Heart left ventricle (tissue), 16 donors: ENCODE measurements around the gene SMYD4. TPM values are rescaled to one million over a fixed set of nuclear protein-coding genes. Genes with fewer than 3 reads are reported as not detected.
"Not testable (repeated sequence)": the region's sequence is repeated elsewhere in the genome, so short reads cannot be mapped to it uniquely, and the experiment has no call there.

Source experiments
- ATAC-seq, 4 donors: fragments of 200-7000 bp; cut with Tn5 transposase; one replicate each; pipeline ENCODE4 v1.9.1; 2020 to 2022; ENCODE audit warnings: moderate library complexity in 4 of 4, mild to moderate bottlenecking in 3 of 4, moderate number of reproducible peaks in 1 of 4
- DNase-seq, 5 donors: peaks; one replicate each; pipeline ENCODE4 v3.0.0-alpha.2; 2020
- H3K27ac ChIP-seq, 12 donors: fragments of 200-600 bp; sonication (generic) in 4 of 12; one replicate each; pipeline versions ENCODE4 v1.5.0 to v1.8.0; 2016 to 2022; ENCODE audit warnings: mild to moderate bottlenecking in 2 of 12
- H3K27me3 ChIP-seq, 9 donors: fragments of 200-600 bp; sonication (generic) in 2 of 9; one replicate each; pipeline versions ENCODE4 v1.5.1 to v1.8.0; 2016 to 2022; ENCODE audit warnings: mild to moderate bottlenecking in 3 of 9
- H3K36me3 ChIP-seq, 9 donors: fragments of 200-600 bp; sonication (generic) in 2 of 9; one replicate each; pipeline versions ENCODE4 v1.5.0 to v1.8.0; 2018 to 2022; ENCODE audit warnings: mild to moderate bottlenecking in 2 of 9
- H3K4me1 ChIP-seq, 12 donors: fragments of 200-600 bp; sonication (generic) in 4 of 12; one replicate each; pipeline versions ENCODE4 v1.5.0 to v1.8.0; 2016 to 2022; ENCODE audit warnings: mild to moderate bottlenecking in 3 of 12
- H3K4me3 ChIP-seq, 12 donors: fragments of 200-600 bp; sonication (generic) in 4 of 12; one replicate each; pipeline versions ENCODE4 v1.5.0 to v1.8.0; 2017 to 2022; ENCODE audit warnings: mild to moderate bottlenecking in 9 of 12, moderate library complexity in 4 of 12
- H3K9me3 ChIP-seq, 12 donors: fragments of 200-600 bp; sonication (generic) in 4 of 12; one replicate each; pipeline versions ENCODE4 v1.5.0 to v1.8.0; 2016 to 2022; ENCODE audit warnings: mild to moderate bottlenecking in 1 of 12
- POLR2A ChIP-seq, 2 donors: fragments of 450-650 bp; IDR thresholded peaks; one replicate each; pipeline ENCODE4 v1.6.1; 2017; ENCODE audit warnings: antibody characterized with exemption in 2 of 2, mild to moderate bottlenecking in 2 of 2, moderate library complexity in 2 of 2
- WGBS, 4 donors: extraction: QIAGEN DNeasy Blood & Tissue Kit in 2 of 4; methylation state at CpG; one replicate each; pipeline versions ENCODE4 v1.1.5 to v1.1.7; 2013 to 2018; 5-methylcytosine and 5-hydroxymethylcytosine counted together
- intact Hi-C, 10 donors: fragments of 100-400 bp; cut with DNase I; formaldehyde crosslinking; loops; one replicate each; pipeline versions ENCODE4 v1.11.1 to v1.14.2; 2022
- polyA plus RNA-seq, 2 donors: library from polyadenylated mRNA; stranded (reverse); fragments of 200-250 nt; gene quantifications; one replicate each; pipeline ENCODE4 v1.2.3, GENCODE V29; 2013
- total RNA-seq, 9 donors: library from RNA; depleted of rRNA in 2 of 9; stranded (reverse); fragments of >200 nt in 2 of 9; fragmentation: NEBNext Ultra II Directional in 3 of 9; extraction: Animal tissue kit (Norgen Biotek cat#: 25700) in 3 of 9; gene quantifications; one replicate each; pipeline versions ENCODE4 v1.1.0 to v1.2.4, GENCODE V29; 2016 to 2023
- TF ChIP-seq, protein P1 (sequence below), 12 donors: fragments of 200-600 bp; sonication (generic) in 4 of 12; IDR thresholded peaks; one replicate each; pipeline versions ENCODE4 v1.5.0 to v1.8.0; 2018 to 2022; ENCODE audit warnings: antibody characterized with exemption in 12 of 12, mild to moderate bottlenecking in 5 of 12
- donor health status: ischemic (EF 13 %, LVEDD 7.1; RV severe dilation, severe dysfunction).
- donor health status: healthy with polysubstance abuse.
- donor health status: DM: no; HTN: yes; CAD: no.
- donor health status: DM: no; HTN: no; CAD: no.
- donor health status: ischemic (EF 25% LVEDD 6.9; RV normal size, moderate dysfunction).
- donor health status: ischemic (EF 25% LVEDD 5.7; RV mildly dilated, moderate dysfunction).
- donor health status: healthy.
- donor health status: DM: yes; HTN: yes; CAD: no.
- donor health status: ischemic (EF 35%, LVEDD 5.7; RV mildly dilated, moderate dysfunction).
- donor health status: nonischemic (EF 11% LVEDD 7.7; RV severe dilation, severe dysfunction).
- donor health status: DM: yes; HTN: yes; CAD: no.
- donor health status: PGD.
- donor health status: ischemic (EF 29% LVEDD 5.4; RV normal size, mild dysfunction).
- donor health status: nonischemic (EF 23%, LVEDD 6.1; RV moderate dilation, normal function).

Gene SMYD4
- total and polyA plus RNA-seq, 11 donors = 5.2 to 15.9 (median 7.9) TPM

DNA sequence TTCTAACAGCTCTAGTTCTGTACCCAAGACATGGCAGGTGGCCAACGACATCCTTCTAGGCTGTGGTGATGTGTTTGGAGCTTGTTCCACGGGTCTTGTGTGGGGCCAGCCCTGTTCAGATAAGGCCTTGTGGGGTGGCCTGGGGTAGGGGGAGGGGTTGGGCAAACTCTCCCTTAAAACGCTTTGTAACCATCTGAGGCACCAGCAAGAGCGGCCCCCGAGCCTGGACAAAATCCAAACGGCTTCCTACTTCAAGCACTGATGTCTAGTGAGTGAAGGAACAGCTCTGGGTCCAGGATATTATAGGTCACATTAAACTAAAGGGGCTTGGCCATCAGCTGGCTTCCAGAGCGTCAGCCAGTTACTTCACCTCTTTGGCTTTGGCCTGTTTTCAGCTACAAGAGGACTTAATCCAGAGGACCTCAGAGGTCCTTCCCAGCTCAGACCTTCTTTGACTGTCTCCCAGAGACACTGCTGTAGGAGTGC lies 56.0 kb downstream of the SMYD4 start:
- H3K4me1 ChIP-seq = peaks cover 0 to 34% (median 7%) of the 10 kb centered on the region in 12 donors
- peak in 1 of 5 donors; percentile 40 for DNase-seq
- no peaks in the 10 kb centered on the region for H3K27me3 ChIP-seq
- 34 to 48% (median 44%) methylated on average over 7 of the region's 7 CpGs for WGBS, 4 donors
- H3K9me3 ChIP-seq = no peaks in the 10 kb centered on the region
- no peak overlapping the region for H3K4me3 ChIP-seq
- TF ChIP-seq, protein P1, sequence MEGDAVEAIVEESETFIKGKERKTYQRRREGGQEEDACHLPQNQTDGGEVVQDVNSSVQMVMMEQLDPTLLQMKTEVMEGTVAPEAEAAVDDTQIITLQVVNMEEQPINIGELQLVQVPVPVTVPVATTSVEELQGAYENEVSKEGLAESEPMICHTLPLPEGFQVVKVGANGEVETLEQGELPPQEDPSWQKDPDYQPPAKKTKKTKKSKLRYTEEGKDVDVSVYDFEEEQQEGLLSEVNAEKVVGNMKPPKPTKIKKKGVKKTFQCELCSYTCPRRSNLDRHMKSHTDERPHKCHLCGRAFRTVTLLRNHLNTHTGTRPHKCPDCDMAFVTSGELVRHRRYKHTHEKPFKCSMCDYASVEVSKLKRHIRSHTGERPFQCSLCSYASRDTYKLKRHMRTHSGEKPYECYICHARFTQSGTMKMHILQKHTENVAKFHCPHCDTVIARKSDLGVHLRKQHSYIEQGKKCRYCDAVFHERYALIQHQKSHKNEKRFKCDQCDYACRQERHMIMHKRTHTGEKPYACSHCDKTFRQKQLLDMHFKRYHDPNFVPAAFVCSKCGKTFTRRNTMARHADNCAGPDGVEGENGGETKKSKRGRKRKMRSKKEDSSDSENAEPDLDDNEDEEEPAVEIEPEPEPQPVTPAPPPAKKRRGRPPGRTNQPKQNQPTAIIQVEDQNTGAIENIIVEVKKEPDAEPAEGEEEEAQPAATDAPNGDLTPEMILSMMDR (IDR thresholded peaks at IDR 0.05) = no peak
- TF ChIP-seq POLR2A (IDR thresholded peaks at IDR 0.05) = no peak
- peak overlapping the region in 10 of 12 donors; percentile 1 to 58 (median 40) for H3K27ac ChIP-seq
- H3K36me3 ChIP-seq = peaks cover 0 to 77% (median 37%) of the 10 kb centered on the region in 9 donors
- ATAC-seq = peak; percentile 8 to 47 (median 14)
- intact Hi-C loops = no loop called here

- H3K4me3 ChIP-seq, DNase-seq, H3K27me3 ChIP-seq, intact Hi-C loops, H3K9me3 ChIP-seq: not testable (repeated sequence)
- 80 to 87% (median 82%) methylated on average over 12 of the region's 12 CpGs for WGBS, 4 donors
- peak in 3 of 4 donors; percentile 26 to 48 (median 33) for ATAC-seq
- H3K36me3 ChIP-seq = peaks cover 0 to 75% (median 31%) of the 10 kb centered on the region in 9 donors
- peaks cover 0 to 31% (median 7%) of the 10 kb centered on the region in 12 donors for H3K4me1 ChIP-seq
- peak overlapping the region in 9 of 12 donors; percentile 2 to 58 (median 42) for H3K27ac ChIP-seq
These were observed 56.6 kb downstream of the SMYD4 start for GRCh38 chr17:1773000-1773695.

DNA sequence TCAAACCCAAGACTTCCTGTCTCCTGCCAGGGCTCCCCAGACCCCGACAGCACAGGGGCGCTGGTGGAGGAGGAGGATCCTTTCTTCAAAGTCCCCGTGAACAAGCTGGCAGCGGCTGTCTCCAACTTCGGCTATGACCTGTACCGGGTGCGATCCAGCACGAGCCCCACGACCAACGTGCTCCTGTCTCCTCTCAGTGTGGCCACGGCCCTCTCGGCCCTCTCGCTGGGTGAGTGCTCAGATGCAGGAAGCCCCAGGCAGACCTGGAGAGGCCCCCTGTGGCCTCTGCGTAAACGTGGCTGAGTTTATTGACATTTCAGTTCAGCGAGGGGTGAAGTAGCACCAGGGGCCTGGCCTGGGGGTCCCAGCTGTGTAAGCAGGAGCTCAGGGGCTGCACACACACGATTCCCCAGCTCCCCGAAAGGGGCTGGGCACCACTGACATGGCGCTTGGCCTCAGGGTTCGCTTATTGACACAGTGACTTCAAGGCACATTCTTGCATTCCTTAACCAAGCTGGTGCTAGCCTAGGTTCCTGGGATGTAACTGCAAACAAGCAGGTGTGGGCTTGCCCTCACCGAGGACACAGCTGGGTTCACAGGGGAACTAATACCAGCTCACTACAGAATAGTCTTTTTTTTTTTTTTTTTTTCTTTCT lies 59.8 kb downstream of the SMYD4 start:
- Histone ChIP-seq H3K27me3 (no peaks in the 10 kb centered on the region), H3K4me1 (peaks cover 0 to 49% (median 11%) of the 10 kb centered on the region in 12 donors), H3K27ac (no peak overlapping the region), H3K36me3 (peaks cover 0 to 54% (median 5%) of the 10 kb centered on the region in 9 donors), H3K4me3 (no peak overlapping the region), H3K9me3 (no peaks in the 10 kb centered on the region)
- no peak for DNase-seq
- WGBS, 4 donors = 32 to 56% (median 47%) methylated on average over 12 to 21 of the region's 21 CpGs
- TF ChIP-seq, protein P1 (IDR thresholded peaks at IDR 0.05) = no peak
- TF ChIP-seq POLR2A (IDR thresholded peaks at IDR 0.05) = no peak
- ATAC-seq = no peak
- intact Hi-C loops = no loop called here

DNA sequence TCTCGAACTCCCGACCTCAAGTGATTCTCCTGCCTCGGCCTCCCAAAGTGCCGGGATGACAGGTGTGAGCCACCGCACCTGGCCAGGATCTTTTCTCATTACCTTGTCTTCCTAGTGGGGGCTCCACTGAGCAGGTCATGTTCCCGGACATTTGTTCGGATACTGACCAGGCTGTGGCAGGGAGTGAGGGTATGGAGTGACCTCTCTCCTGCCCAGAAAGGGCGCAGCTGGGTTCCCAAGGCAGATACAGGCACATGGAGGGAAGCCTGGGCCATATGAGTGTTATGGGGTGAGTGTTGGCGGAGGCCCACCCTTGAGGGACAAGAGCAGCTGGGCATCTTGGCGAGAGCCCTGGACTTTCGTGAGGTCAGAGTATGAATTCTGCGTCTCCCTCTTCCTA lies 62.3 kb downstream of the SMYD4 start:
- Histone ChIP-seq H3K9me3 (no peaks in the 10 kb centered on the region), H3K36me3 (peaks cover 0 to 34% (median 0%) of the 10 kb centered on the region in 9 donors), H3K27ac (no peak overlapping the region), H3K27me3 (no peaks in the 10 kb centered on the region), H3K4me1 (peaks cover 0 to 54% (median 14%) of the 10 kb centered on the region in 12 donors), H3K4me3 (no peak overlapping the region)
- no peak for TF ChIP-seq POLR2A (IDR thresholded peaks at IDR 0.05)
- TF ChIP-seq, protein P1 (IDR thresholded peaks at IDR 0.05) = no peak
- intact Hi-C loops = no loop called here
- DNase-seq (no peak), ATAC-seq (no peak)
- WGBS, 4 donors = 87 to 95% (median 89%) methylated on average over 10 to 12 of the region's 12 CpGs
